Urinary bladder (tissue), 4 donors: ENCODE measurements around the gene CEP85L. TPM values are rescaled to one million over a fixed set of nuclear protein-coding genes. Genes with fewer than 3 reads are reported as not detected.

Source experiments
- DNase-seq: peaks from one replicate; pipeline ENCODE4 v3.0.0-alpha.2; 2015; ENCODE audit errors: extremely low spot score
- H3K27ac ChIP-seq: one replicate; pipeline ENCODE4 v1.5.1; 2013; ENCODE audit warnings: low read depth, mild to moderate bottlenecking, moderate library complexity
- H3K36me3 ChIP-seq: one replicate; pipeline ENCODE4 v1.6.1; 2013; ENCODE audit warnings: mild to moderate bottlenecking, moderate library complexity; ENCODE audit not compliant: insufficient read depth
- H3K4me1 ChIP-seq: one replicate; pipeline ENCODE4 v1.6.1; 2013; ENCODE audit warnings: mild to moderate bottlenecking, moderate library complexity; ENCODE audit not compliant: insufficient read depth
- H3K4me3 ChIP-seq: one replicate; pipeline ENCODE4 v1.5.1; 2013; ENCODE audit warnings: low read depth, low read length
- WGBS: extraction: QIAGEN DNeasy Blood & Tissue Kit; methylation state at CpG from one replicate; pipeline ENCODE4 v1.1.7; 2013; 5-methylcytosine and 5-hydroxymethylcytosine counted together
- polyA plus RNA-seq: library from polyadenylated mRNA; stranded (reverse); fragments of 200-250 nt; gene quantifications from one replicate; pipeline ENCODE4 v1.2.3, GENCODE V29; 2013
- total RNA-seq: library from RNA; depleted of rRNA; stranded (reverse); fragments of >200 nt; gene quantifications from one replicate; pipeline ENCODE4 v1.2.3, GENCODE V29; 2014
- donor health status: healthy with polysubstance abuse.
- donor health status: healthy.

Gene CEP85L
- total RNA-seq (73.4 TPM), polyA plus RNA-seq (7.8 TPM)

DNA sequence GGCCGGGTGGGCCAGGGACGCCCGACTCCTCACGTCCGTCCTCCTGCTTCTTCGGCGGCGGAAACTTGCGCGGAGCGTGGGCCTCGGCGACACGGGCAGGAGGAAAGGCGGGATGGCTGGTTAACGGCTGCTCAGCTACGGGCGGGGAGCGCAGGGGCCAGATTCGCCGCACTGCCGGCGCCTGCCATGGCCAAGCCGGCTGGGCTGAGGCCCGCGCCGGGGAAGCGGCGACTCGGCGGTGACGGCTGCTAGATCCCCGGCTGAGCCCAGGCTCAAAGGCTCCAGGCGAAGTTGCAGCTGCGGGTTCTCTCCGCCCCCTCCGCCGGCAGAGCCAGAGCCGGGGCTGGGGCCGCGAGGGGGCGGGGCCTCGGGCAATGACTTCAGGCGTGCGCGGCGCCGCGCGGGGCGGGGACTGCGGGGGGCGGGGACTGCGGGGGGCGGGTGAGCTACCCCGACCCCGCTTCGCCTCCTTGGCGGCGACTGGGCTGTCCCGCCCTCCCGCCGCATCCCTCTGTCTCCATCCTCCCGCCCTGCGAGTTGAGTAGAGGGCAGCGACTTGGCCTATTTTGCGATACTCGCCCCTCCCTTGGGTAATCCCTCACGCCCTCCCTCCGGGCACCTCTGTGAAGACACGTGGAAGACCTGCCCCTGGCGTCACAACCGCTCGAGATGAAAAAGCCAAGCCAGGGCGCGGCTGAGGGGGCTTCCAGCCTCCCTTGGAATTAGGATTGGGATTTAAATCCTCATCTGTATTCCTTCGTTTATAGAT is at the start of gene CEP85L:
TSS of gene CEP85L (minus strand) at position 310 of the 769 bp plus-strand sequence. CDS start 322 bp downstream, outside the sequence.
- peak; percentile 60 for DNase-seq
- Histone ChIP-seq H3K36me3 (no peaks in the 10 kb centered on the region), H3K4me1 (no peaks in the 10 kb centered on the region), H3K27ac (peak within 1 kb of the TSS; percentile 87), H3K4me3 (peak within 1 kb of the TSS; percentile 91)
- WGBS: under 1% methylated on average over 77 of the region's 77 CpGs

DNA sequence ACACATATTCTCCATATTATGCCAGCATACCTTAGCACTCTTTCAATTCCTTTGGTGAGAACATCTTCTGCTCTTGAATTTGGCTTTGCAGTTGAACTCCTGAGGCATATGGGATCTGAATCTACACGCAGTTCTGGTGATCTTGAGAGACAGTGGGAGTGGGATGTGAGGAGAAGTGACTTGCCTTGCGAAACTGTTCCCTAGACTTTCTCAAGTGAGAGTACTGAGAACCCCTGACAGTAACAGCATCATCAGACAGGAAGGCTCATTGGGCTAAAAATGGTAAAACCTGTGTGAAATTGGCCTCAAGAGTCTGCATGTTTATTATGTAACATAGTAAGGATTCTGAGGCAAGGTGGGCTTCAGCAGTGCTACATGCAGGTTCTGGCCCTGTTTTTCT is 49.1 kb upstream of the CEP85L start:
- Histone ChIP-seq H3K27ac (no peak overlapping the region), H3K36me3 (no peaks in the 10 kb centered on the region), H3K4me3 (no peak overlapping the region), H3K4me1 (no peaks in the 10 kb centered on the region)
- whole genome bisulfite sequencing: 93% methylated on average over 2 of the region's 2 CpGs
- DNase-seq: no peak

GRCh38 chr6:118697554-118697953 is 46.2 kb upstream of the CEP85L start:
- Histone ChIP-seq H3K4me1 (no peaks in the 10 kb centered on the region), H3K36me3 (no peaks in the 10 kb centered on the region), H3K27ac (no peak overlapping the region), H3K4me3 (no peak overlapping the region)
- no peak for DNase-seq
- 60% methylated on average over 3 of the region's 3 CpGs for WGBS

DNA sequence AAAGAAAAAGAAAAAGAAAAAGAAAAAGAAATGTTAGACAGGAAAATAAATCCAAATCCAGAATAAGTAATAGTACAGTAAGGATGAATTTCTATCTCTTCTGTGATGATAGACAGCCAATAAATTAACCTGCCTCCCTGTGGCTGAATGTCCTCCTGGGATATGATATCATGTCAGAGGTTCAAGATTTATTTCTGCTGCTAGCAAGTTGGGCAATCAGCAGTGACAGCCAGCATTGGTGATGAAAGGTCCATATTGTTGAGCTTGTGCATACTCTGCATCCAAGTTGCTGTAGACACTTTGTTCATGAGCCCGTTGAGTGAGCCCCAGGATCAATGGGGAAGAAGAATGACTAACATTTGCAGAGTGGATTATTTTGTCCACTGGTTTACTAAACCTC is 44.9 kb upstream of the CEP85L start:
- Histone ChIP-seq H3K36me3 (no peaks in the 10 kb centered on the region), H3K4me3 (no peak overlapping the region), H3K27ac (no peak overlapping the region), H3K4me1 (no peaks in the 10 kb centered on the region)
- 86% methylated on average over 1 of the region's 1 CpG for WGBS
- DNase-seq: no peak

GRCh38 chr6:118693562-118693961 is 42.2 kb upstream of the CEP85L start:
- Histone ChIP-seq H3K4me3 (no peak overlapping the region), H3K4me1 (no peaks in the 10 kb centered on the region), H3K27ac (no peak overlapping the region), H3K36me3 (no peaks in the 10 kb centered on the region)
- DNase-seq: no peak
- 62% methylated on average over 1 of the region's 1 CpG for WGBS

DNA sequence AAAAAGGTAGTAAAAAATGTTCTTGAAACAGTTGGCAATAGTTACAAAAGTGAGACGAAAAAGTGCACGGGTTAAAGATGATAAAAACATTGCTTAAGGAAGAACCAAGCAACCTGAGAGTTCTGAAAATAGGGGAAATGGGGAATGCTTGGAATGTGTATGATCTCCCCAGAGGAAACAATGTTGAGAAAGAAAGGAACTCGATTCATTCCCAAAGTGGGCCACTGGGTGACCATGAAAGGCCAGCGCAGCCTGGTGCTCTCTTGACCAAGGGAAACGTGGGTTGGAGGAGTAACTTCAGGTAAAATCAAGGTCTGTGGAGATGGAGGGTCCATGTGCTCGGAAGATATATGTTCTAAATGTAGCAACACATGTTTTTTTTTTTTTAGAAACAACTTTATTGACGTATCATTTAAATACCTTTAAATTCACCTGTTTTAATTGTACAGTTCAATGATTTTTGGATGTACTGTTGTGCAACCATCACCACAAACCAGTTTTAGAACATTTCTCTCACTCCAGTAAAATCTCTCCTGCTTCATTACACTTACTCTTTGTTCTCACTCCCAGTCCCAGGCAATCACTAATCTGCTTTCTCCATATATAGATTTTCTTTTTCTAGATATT is 34.5 kb upstream of the CEP85L start:
- Histone ChIP-seq H3K36me3 (no peaks in the 10 kb centered on the region), H3K27ac (no peak overlapping the region), H3K4me3 (no peak overlapping the region), H3K4me1 (no peaks in the 10 kb centered on the region)
- WGBS: 90% methylated on average over 7 of the region's 7 CpGs
- no peak for DNase-seq

DNA sequence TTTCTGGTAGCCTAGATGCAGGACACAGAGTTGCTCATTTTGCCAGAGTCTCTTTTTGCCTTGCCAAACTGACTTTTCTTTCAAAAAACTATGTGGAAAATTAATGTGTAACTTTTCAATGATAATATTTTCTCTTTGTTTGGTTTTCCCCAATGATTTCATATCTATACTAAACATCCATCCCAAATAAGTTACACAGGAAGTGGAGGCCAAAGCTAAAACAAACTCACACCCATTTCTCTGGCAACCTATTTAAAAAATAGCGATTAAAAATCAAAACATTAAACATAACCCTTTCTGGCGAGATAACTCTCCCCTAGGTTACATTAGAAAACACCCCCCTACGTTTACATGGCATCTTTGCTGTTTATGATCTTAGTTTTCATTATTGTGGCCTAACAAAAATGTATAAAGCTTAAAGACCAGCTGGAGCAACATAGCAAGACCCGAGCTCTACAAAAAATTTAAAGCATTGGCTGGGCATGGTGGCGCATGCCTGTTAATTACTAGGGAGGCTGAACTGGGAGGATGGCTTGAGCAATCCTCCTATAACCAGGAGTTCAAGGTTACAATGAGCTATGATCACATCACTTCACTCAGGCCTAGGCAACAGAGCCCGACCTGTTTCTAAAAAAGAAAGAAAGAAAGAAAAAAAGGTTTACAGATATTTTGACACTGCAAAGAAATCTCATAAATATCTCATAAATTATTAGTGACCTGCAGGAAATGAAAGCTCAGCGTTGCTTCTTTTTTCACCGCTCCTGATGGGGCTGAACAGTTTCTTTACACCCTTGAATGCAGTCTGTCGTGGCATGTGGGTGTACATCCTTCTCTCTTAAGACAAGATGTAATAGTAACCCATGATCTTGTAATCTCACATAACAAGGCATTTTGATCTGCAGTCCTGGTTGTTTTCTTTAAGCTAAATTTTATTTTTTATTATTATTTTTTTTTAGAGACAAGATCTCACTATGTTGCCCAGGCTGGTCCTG is 32.8 kb upstream of the CEP85L start:
- 72% methylated on average over 9 of the region's 9 CpGs for WGBS
- Histone ChIP-seq H3K4me3 (no peak overlapping the region), H3K27ac (no peak overlapping the region), H3K36me3 (no peaks in the 10 kb centered on the region), H3K4me1 (no peaks in the 10 kb centered on the region)
- no peak for DNase-seq

DNA sequence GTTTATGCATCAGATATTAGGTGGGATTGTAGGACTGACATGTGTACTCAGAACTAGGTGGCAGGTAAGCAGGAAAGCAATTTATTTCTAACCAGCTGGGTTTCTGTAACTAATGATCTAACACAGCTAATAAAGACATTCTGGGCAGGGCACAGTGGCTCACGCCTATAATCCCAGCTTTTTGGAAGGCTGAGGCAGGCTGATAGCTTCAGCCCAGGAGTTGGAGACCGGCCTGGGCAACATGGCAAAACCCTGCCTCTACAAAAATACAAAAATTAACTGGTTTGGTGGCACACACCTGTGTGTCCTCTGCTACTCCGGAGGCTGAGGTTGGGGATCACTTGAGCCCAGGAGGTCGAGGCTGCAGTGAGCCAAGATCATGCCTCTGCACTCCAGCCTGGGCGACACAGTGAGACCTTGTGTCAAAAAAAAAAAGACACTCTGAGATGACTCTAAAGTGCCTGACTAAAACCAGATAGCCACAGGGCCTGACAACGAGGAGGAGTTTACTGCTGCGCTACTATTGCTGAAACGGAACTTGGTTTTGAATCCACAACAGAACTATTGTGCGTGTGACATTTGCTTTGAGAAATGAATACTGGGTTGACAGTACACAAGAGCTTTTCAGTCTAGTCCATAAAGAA is 29.2 kb upstream of the CEP85L start:
- H3K36me3 ChIP-seq: no peaks in the 10 kb centered on the region
- H3K27ac ChIP-seq: no peak overlapping the region
- H3K4me1 ChIP-seq: no peaks in the 10 kb centered on the region
- no peak for DNase-seq
- H3K4me3 ChIP-seq: no peak overlapping the region
- 88% methylated on average over 9 of the region's 9 CpGs for WGBS

DNA sequence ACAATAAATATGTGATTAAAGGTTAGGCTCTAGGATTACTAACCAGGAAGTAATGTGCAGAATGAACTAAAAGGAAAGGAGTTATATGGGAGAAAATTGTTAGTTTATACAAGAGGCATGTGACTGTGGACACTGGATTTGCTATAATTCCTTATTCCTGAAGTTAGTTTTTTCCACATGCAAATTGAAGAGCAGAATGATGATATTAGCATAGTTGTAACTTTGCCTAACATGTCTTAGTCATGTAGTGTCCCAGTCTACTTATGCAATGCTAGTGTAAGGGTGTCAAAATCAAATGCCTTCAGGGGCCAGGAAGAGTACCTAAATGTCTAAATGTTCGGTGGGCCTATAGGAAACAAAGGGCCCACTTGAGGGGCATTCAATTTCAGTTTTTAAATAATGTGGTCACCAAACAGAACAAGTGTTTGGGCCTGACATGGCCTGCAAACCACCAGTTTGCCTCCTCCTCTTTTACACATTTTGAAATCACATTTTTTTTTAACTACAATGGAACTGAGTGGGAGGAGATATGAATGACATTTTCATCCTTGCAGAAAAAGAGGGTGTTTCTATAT is 28.0 kb upstream of the CEP85L start:
- WGBS: 87% methylated on average over 1 of the region's 1 CpG
- no peak for DNase-seq
- Histone ChIP-seq H3K36me3 (no peaks in the 10 kb centered on the region), H3K27ac (peak overlapping the region; percentile 5), H3K4me1 (no peaks in the 10 kb centered on the region), H3K4me3 (no peak overlapping the region)

GRCh38 chr6:118678866-118679265 is 27.5 kb upstream of the CEP85L start:
- no peak overlapping the region for H3K4me3 ChIP-seq
- no peaks in the 10 kb centered on the region for H3K36me3 ChIP-seq
- 96% methylated on average over 1 of the region's 1 CpG for WGBS
- H3K27ac ChIP-seq: no peak overlapping the region
- no peaks in the 10 kb centered on the region for H3K4me1 ChIP-seq
- no peak for DNase-seq

DNA sequence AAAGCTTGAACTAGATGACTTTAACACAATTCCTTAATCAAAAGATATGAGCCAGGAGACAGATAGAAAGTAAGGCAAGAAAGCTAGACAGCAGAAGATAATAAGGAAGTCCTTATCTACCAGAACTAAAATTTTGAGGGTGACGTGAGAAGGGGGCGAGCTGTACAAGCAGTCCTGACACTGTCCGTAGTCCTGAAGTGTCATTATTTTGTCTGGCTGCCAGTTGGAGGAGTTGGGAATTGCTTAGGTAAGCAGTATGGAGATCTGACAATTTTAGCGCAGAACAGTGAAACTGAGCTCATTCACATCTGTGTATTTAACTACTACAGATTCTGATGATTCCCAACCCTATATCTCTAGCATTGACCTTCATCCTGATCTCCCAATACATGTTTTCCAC is 25.8 kb upstream of the CEP85L start:
- no peaks in the 10 kb centered on the region for H3K4me1 ChIP-seq
- no peak for DNase-seq
- no peak overlapping the region for H3K4me3 ChIP-seq
- H3K36me3 ChIP-seq: no peaks in the 10 kb centered on the region
- H3K27ac ChIP-seq: no peak overlapping the region
- 81% methylated on average over 4 of the region's 4 CpGs for WGBS

DNA sequence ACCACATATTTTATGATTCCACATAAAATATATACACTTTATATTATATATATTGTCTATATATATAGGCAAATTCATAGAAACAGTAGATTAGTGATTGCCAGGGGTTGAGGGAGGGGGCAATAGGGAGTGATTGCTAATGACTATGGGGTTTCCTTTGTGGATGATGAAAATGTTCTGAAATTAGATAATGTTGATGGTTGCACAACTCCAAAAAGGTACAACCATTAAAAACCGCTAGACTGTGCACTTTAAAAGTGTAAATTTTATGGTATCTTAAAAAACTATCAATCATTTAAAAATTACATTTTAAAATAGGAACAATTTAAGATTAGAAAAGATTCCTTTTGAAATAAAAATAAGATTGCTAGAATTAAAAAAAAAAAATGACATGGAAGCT is 23.8 kb upstream of the CEP85L start:
- no peak for DNase-seq
- Histone ChIP-seq H3K27ac (no peak overlapping the region), H3K4me3 (no peak overlapping the region), H3K4me1 (no peaks in the 10 kb centered on the region), H3K36me3 (no peaks in the 10 kb centered on the region)
- 95% methylated on average over 1 of the region's 1 CpG for WGBS

DNA sequence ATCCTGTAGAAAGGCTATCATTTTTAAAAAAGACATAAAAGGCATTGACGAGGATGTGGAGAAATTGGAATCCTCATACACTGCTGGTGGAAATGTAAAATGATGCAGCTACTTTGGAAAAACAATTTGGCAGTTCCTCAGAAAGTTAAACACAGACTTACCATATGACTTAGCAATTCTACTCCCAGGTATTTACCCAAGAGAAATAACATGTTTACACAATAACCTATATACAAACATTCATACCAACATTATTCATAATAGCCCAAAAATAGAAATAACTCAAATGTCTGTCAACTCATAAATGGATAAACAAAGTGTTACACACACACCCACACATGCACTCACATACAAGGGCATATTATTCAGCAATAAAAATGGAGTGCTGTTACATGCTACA is 23.4 kb upstream of the CEP85L start:
- H3K27ac ChIP-seq: no peak overlapping the region
- H3K4me3 ChIP-seq: no peak overlapping the region
- 96% methylated on average over 1 of the region's 1 CpG for WGBS
- no peaks in the 10 kb centered on the region for H3K36me3 ChIP-seq
- no peaks in the 10 kb centered on the region for H3K4me1 ChIP-seq
- no peak for DNase-seq
